Fibroblast of mammary gland (primary cell): ENCODE data around the gene C2orf74.

Experiments
- DNase-seq: peaks from one replicate; pipeline ENCODE4 v3.0.0-alpha.2; 2010; ENCODE audit warnings: low read depth
- H3K4me3 ChIP-seq: 2 replicates; pipeline ENCODE4 v1.5.1; 2011; ENCODE audit warnings: low read depth, mild to moderate bottlenecking, low read length, moderate library complexity; ENCODE audit not compliant: control insufficient read depth
- TF ChIP-seq, protein P1 (sequence below): conservative IDR thresholded peaks from 2 replicates; pipeline ENCODE4 v1.5.1; 2011; ENCODE audit warnings: low read depth, low read length, inconsistent platforms; ENCODE audit not compliant: control insufficient read depth, insufficient read depth

The C2orf74 gene

DNA sequence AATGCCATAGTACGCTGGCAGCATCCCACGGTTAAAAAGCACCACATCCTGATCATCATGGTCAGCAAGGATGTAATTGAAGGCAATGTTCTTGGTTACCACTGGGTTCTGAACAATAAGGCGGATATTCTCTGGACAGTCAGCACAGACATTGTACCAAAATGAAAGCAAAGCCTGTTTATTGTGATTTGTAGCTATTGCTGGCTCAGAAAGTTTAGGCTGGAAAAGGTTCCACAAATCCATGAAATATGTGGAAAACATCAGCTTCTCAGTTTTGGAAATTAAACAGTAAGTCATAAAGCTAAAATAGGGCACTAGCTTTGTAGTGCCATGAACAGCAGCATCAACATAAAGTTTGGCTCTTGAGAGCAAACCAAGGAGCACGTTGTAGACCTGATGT lies 52.2 kb downstream of the C2orf74 start:
- TF ChIP-seq, protein P1, sequence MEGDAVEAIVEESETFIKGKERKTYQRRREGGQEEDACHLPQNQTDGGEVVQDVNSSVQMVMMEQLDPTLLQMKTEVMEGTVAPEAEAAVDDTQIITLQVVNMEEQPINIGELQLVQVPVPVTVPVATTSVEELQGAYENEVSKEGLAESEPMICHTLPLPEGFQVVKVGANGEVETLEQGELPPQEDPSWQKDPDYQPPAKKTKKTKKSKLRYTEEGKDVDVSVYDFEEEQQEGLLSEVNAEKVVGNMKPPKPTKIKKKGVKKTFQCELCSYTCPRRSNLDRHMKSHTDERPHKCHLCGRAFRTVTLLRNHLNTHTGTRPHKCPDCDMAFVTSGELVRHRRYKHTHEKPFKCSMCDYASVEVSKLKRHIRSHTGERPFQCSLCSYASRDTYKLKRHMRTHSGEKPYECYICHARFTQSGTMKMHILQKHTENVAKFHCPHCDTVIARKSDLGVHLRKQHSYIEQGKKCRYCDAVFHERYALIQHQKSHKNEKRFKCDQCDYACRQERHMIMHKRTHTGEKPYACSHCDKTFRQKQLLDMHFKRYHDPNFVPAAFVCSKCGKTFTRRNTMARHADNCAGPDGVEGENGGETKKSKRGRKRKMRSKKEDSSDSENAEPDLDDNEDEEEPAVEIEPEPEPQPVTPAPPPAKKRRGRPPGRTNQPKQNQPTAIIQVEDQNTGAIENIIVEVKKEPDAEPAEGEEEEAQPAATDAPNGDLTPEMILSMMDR: no peak
- H3K4me3 ChIP-seq: no peak overlapping the region
- DNase-seq: no peak
